B cell (primary cell): ENCODE data around the gene SPINK1. TPM values are rescaled to one million over a fixed set of nuclear protein-coding genes. Genes with fewer than 3 reads are reported as not detected.

Experiments used
- ATAC-seq: fragments of 200-7000 bp; cut with Tn5 transposase; one replicate; pipeline ENCODE4 v1.10.0; 2021; ENCODE audit warnings: low read depth, mild to moderate bottlenecking, moderate number of reproducible peaks, moderate library complexity
- CTCF ChIA-PET: fragments of 350-600 bp; sonication (Branson Sonifier 250); formaldehyde crosslinking; loops from one replicate; lab custom pipeline; 2021; ENCODE audit warnings: antibody characterized with exemption, inconsistent platforms; lab: Charles Lee
- POLR2A ChIA-PET: fragments of 350-600 bp; sonication (Branson Sonifier 250); formaldehyde crosslinking; loops from one replicate; lab custom pipeline; 2021; ENCODE audit warnings: antibody characterized with exemption; lab: Charles Lee
- DNase-seq: peaks from one replicate; pipeline ENCODE4 v3.0.0; 2013
- H2AFZ ChIP-seq: 2 replicates; pipeline ENCODE4 v1.6.1; 2012; ENCODE audit warnings: mild to moderate bottlenecking, low read depth, low read length; ENCODE audit not compliant: insufficient read depth, poor library complexity, severe bottlenecking
- H3K27ac ChIP-seq, 2 donors: 1 replicate in 1 of 2; 2 replicates in 1 of 2; pipeline ENCODE4 v1.5.1; 2012 to 2013; ENCODE audit warnings: low read length in 2 of 2, mild to moderate bottlenecking in 2 of 2, moderate library complexity in 1 of 2
- H3K27me3 ChIP-seq, 4 experiments: fragments of 200-600 bp in 1 of 4; sonication (generic) in 1 of 4; replicated peaks in 1 of 4; 1 replicate in 2 of 4; 2 replicates in 2 of 4; pipeline versions ENCODE4 v1.6.1 to v1.7.0; 2013 to 2016; ENCODE audit warnings: low read length in 3 of 4, mild to moderate bottlenecking in 2 of 4, mixed read lengths in 1 of 4, moderate library complexity in 1 of 4; ENCODE audit not compliant: insufficient read depth in 4 of 4, control insufficient read depth in 3 of 4; ENCODE audit errors: control extremely low read depth in 1 of 4
- H3K36me3 ChIP-seq, 2 experiments: replicated peaks in 1 of 2; 1 replicate in 1 of 2; 2 replicates in 1 of 2; pipeline versions ENCODE4 v1.6.1 to v1.7.1; 2013; ENCODE audit warnings: low read length in 1 of 2; ENCODE audit not compliant: insufficient read depth in 2 of 2, control insufficient read depth in 1 of 2; ENCODE audit errors: control extremely low read depth in 1 of 2, extremely low read depth in 1 of 2
- H3K4me1 ChIP-seq, 2 donors: fragments of 200-600 bp in 1 of 2; sonication (generic) in 1 of 2; 1 replicate in 1 of 2; 2 replicates in 1 of 2; pipeline versions ENCODE4 v1.5.1 to v1.6.1; 2013 to 2017; ENCODE audit warnings: low read length in 2 of 2; ENCODE audit not compliant: control insufficient read depth in 2 of 2, insufficient read depth in 2 of 2
- H3K4me2 ChIP-seq: replicated peaks from 2 replicates; pipeline ENCODE3; 2012; ENCODE audit warnings: mild to moderate bottlenecking, low read depth, low read length; ENCODE audit not compliant: poor library complexity, severe bottlenecking
- H3K4me3 ChIP-seq, 5 experiments: fragments of 200-600 bp in 1 of 5; sonication (generic) in 1 of 5; 1 replicate in 3 of 5; 2 replicates in 2 of 5; pipeline versions ENCODE4 v1.5.1 to v1.7.0; 2011 to 2016; ENCODE audit warnings: low read length in 4 of 5, mild to moderate bottlenecking in 4 of 5, low read depth in 2 of 5, control low read depth in 1 of 5, moderate library complexity in 1 of 5; ENCODE audit not compliant: insufficient read depth in 1 of 5; ENCODE audit errors: control extremely low read depth in 1 of 5, extremely low read depth in 1 of 5
- H3K79me2 ChIP-seq: fragments of 200-600 bp; sonication (generic); one replicate; pipeline ENCODE4 v1.6.0; 2016; ENCODE audit warnings: low read length; ENCODE audit not compliant: control insufficient read depth, insufficient read depth
- H3K9ac ChIP-seq: fragments of 200-600 bp; sonication (generic); 2 replicates; pipeline ENCODE4 v1.6.1; 2017; ENCODE audit warnings: mild to moderate bottlenecking, low read length, moderate library complexity
- H3K9me3 ChIP-seq, 3 donors: one replicate each; pipeline versions ENCODE4 v1.6.1 to v1.7.1; 2013; ENCODE audit warnings: low read length in 2 of 3; ENCODE audit not compliant: control insufficient read depth in 2 of 3, insufficient read depth in 1 of 3; ENCODE audit errors: control extremely low read depth in 1 of 3
- H4K20me1 ChIP-seq: 2 replicates; pipeline ENCODE4 v1.6.0; 2012; ENCODE audit warnings: mild to moderate bottlenecking, low read length; ENCODE audit not compliant: insufficient read depth, control insufficient read depth, poor library complexity, severe bottlenecking
- H3K27ac Mint-ChIP-seq: one replicate; pipeline ENCODE4 v1.8.0; 2021; ENCODE audit warnings: mixed read lengths
- H3K27me3 Mint-ChIP-seq: one replicate; pipeline ENCODE4 v1.8.0; 2021; ENCODE audit warnings: mixed read lengths
- H3K4me1 Mint-ChIP-seq: one replicate; pipeline ENCODE4 v1.8.0; 2021; ENCODE audit warnings: mixed read lengths
- H3K4me3 Mint-ChIP-seq: one replicate; pipeline ENCODE4 v1.8.0; 2021; ENCODE audit warnings: mixed read lengths
- H3K9me3 Mint-ChIP-seq: one replicate; pipeline ENCODE4 v1.8.0; 2022; ENCODE audit warnings: mixed read lengths; ENCODE audit not compliant: insufficient read depth
- EZH2 ChIP-seq: IDR thresholded peaks from 2 replicates; pipeline ENCODE4 v1.6.1; 2012; ENCODE audit warnings: borderline replicate concordance, low read depth, mild to moderate bottlenecking, moderate library complexity, low read length; ENCODE audit not compliant: insufficient read depth, poor library complexity, severe bottlenecking
- WGBS: methylation state at CpG from one replicate; pipeline ENCODE4 v1.1.5; 2013; ENCODE audit warnings: missing lambda C conversion rate; ENCODE audit not compliant: insufficient coverage; 5-methylcytosine and 5-hydroxymethylcytosine counted together
- intact Hi-C: fragments of 100-400 bp; cut with micrococcal nuclease; formaldehyde crosslinking; loops from one replicate; pipeline ENCODE4 v1.10.0; 2022
- polyA plus RNA-seq: library from polyadenylated mRNA; depleted of rRNA; stranded (reverse); fragments of >200 nt; gene quantifications from 2 replicates; pipeline ENCODE4 v1.2.3, GENCODE V29; 2012
- total RNA-seq, 2 donors: library from RNA; stranded (reverse); fragments of 120-200 nt in 1 of 2; gene quantifications; 1 replicate in 1 of 2; 2 replicates in 1 of 2; pipeline versions ENCODE4 v1.2.3 to v1.2.4, GENCODE V29; 2013 to 2022
- TF ChIP-seq, protein P1 (sequence below): fragments of 200-600 bp; IDR thresholded peaks from one replicate; pipeline ENCODE4 v1.8.0; 2022; ENCODE audit warnings: antibody characterized with exemption, mild to moderate bottlenecking

The SPINK1 gene
- total and polyA plus RNA-seq, 2 donors (not counting 1 experiment from before 2014, with no cell fraction given): not detected

DNA sequence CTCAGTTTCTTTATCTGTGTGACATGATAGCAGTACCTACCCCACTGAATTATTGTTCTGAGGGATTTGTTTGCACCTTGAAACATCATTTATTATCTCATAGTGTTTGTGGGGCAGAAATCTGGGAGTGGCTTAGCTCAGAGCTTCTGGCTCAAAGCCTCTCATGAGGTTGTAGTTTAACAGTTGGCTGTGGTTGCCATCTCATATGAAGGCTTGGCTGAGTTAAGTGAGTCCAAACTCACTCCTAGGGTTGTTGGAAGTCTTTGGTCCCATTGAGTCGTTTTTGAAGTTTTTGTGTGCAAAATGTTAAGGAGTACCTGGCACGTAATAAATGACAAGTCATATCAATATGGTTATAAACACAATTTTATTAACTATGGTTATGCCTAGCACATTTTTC lies 45.3 kb downstream of the SPINK1 start:
- intact Hi-C loops: no loop called here
- Histone ChIP-seq H3K9me3 (no peaks in the 10 kb centered on the region), H3K4me3 (no peak overlapping the region), H3K79me2 (no peaks in the 10 kb centered on the region), H3K4me2 (no peak overlapping the region), H4K20me1 (no peaks in the 10 kb centered on the region), H3K36me3 (no peaks in the 10 kb centered on the region), H3K4me1 (peaks cover 6 to 7% of the 10 kb centered on the region in 2 donors), H3K27me3 (no peaks in the 10 kb centered on the region), H2AFZ (no peak overlapping the region), H3K9ac (no peak overlapping the region), H3K27ac (no peak overlapping the region)
- H3K4me3 Mint-ChIP-seq: no peak overlapping the region
- peaks cover 12% of the 10 kb centered on the region for H3K4me1 Mint-ChIP-seq
- H3K9me3 Mint-ChIP-seq: no peaks in the 10 kb centered on the region
- peaks cover 10% of the 10 kb centered on the region for H3K27me3 Mint-ChIP-seq
- no peak overlapping the region for H3K27ac Mint-ChIP-seq
- TF ChIP-seq, protein P1, sequence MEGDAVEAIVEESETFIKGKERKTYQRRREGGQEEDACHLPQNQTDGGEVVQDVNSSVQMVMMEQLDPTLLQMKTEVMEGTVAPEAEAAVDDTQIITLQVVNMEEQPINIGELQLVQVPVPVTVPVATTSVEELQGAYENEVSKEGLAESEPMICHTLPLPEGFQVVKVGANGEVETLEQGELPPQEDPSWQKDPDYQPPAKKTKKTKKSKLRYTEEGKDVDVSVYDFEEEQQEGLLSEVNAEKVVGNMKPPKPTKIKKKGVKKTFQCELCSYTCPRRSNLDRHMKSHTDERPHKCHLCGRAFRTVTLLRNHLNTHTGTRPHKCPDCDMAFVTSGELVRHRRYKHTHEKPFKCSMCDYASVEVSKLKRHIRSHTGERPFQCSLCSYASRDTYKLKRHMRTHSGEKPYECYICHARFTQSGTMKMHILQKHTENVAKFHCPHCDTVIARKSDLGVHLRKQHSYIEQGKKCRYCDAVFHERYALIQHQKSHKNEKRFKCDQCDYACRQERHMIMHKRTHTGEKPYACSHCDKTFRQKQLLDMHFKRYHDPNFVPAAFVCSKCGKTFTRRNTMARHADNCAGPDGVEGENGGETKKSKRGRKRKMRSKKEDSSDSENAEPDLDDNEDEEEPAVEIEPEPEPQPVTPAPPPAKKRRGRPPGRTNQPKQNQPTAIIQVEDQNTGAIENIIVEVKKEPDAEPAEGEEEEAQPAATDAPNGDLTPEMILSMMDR: no peak
- no peak for TF ChIP-seq EZH2
- CTCF ChIA-PET: no interaction called here
- no peak for ATAC-seq
- POLR2A ChIA-PET: no interaction called here
- no CpG with 5 or more reads among the region's 2 CpGs for WGBS
- DNase-seq: no peak

DNA sequence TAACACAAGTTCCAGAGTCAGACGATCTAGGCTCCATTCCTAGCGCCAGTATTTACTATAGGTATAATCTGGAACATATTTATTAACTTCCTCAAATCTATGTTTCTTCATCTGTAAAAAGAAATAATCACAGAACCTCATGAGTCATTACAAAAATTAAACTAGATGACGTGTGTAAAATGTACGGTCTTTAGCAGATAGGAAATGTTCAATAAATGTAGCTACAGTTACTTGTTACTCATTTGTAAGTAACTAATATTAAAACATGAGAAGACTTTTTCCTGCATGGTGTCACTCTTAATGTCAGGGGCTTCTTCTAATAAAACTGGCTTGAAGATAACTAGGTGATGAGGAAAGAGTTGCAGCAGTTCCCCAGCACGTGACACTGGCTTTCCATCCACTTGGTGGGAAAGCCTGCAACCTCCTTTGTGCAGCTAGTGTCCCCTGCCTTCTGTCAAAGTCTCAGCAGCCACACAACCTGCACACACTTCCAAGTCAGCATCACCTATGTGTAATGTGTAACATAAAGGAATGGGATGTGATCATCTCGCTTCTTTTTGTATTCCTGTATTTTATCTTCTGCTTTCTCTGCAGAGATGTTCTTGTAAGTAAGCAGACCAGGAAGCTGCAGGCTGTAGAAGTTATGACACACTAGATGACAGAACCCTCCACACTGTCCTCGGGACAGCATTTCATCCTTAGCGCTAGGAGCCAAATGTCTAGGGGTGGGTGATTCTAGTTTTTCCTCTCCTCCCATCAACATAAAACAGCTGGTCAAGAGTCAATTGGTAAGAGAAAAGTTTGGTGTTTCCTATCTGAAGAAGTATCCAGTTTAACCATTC lies 47.1 kb downstream of the SPINK1 start:
- H3K79me2 ChIP-seq: no peaks in the 10 kb centered on the region
- Mint-ChIP-seq H3K4me3 (no peak overlapping the region), H3K4me1 (peaks cover 13% of the 10 kb centered on the region), H3K27me3 (peaks cover 7% of the 10 kb centered on the region), H3K27ac (no peak overlapping the region), H3K9me3 (no peaks in the 10 kb centered on the region)
- DNase-seq (no peak), ATAC-seq (no peak)
- H3K9ac ChIP-seq: no peak overlapping the region
- no peaks in the 10 kb centered on the region for H3K27me3 ChIP-seq
- peaks cover 6 to 7% of the 10 kb centered on the region in 2 donors for H3K4me1 ChIP-seq
- no peaks in the 10 kb centered on the region for H3K9me3 ChIP-seq
- POLR2A ChIA-PET: no interaction called here
- intact Hi-C loops: loop anchor here (5.0 kb wide), 1 partner anchor 598 kb away; the partner anchor contains the start of gene FBXO38
- CTCF ChIA-PET: no interaction called here
- H3K4me2 ChIP-seq: no peak overlapping the region
- no peak overlapping the region for H3K4me3 ChIP-seq
- 80% methylated on average over 1 of the region's 8 CpGs for WGBS
- H3K27ac ChIP-seq: no peak overlapping the region
- H4K20me1 ChIP-seq: no peaks in the 10 kb centered on the region
- H3K36me3 ChIP-seq: no peaks in the 10 kb centered on the region
- H2AFZ ChIP-seq: no peak overlapping the region
- TF ChIP-seq EZH2: no peak
- TF ChIP-seq, protein P1: no peak
